ENCODE results near the gene CDH13. TPM values are rescaled to one million over a fixed set of nuclear protein-coding genes. Genes with fewer than 3 reads are reported as not detected.

CDH13 gene
- total and polyA plus RNA-seq, 10 of the 15 experiments (the other 5 are each of a cell fraction or from before 2014, with no cell fraction given) = under 0.01 to 0.05 TPM; not detected in 8

GRCh38 chr16:83472776-83473501 lies 846.2 kb downstream of the CDH13 start:
- in situ Hi-C loops (cut with MboI) = no loop called here
- FAIRE-seq (no peak), ATAC-seq (no peak), DNase-seq (ENCODE audit: low read depth, low spot score) (no peak)
- H3K4me2 ChIP-seq (ENCODE audit: control insufficient read depth, insufficient read depth) = no peak overlapping the region
- intact Hi-C loops (cut with micrococcal nuclease; ENCODE audit: unreplicated experiment) = no loop called here
- no peaks in the 10 kb centered on the region for H3K4me1 ChIP-seq (ENCODE audit: control insufficient read depth, insufficient read depth, low read length)
- H3K36me3 ChIP-seq (ENCODE audit: control insufficient read depth in 2 of 2, insufficient read depth in 2 of 2, low read length in 1 of 2) = no peaks in the 10 kb centered on the region
- H3K27me3 ChIP-seq (replicated peaks in 1 of 2; ENCODE audit: control insufficient read depth in 2 of 2, insufficient read depth in 2 of 2, low read length in 1 of 2) = peaks cover 0 to 2% of the 10 kb centered on the region in 2 experiments; a peak in 1 of 4 replicates
- TF ChIP-seq USF1 (IDR thresholded peaks at IDR 0.05; ENCODE audit: borderline replicate concordance, extremely low read length, insufficient read depth, low read depth, low read length) = no peak
- no peak for TF ChIP-seq ZNF687 (IDR thresholded peaks at IDR 0.05)
- TF ChIP-seq ZNF622 (IDR thresholded peaks at IDR 0.05) = no peak
- TF ChIP-seq STAT3 (IDR thresholded peaks at IDR 0.05; ENCODE audit: low read depth, low read length) = no peak
- TF ChIP-seq ZNF24 (IDR thresholded peaks at IDR 0.05) = no peak
- no peak for TF ChIP-seq CHD4 (IDR thresholded peaks at IDR 0.05)
- TF ChIP-seq BCLAF1 (IDR thresholded peaks at IDR 0.05) = no peak
- TF ChIP-seq BRCA1 (IDR thresholded peaks at IDR 0.05; ENCODE audit: low read depth, low read length) = no peak
- no peak for TF ChIP-seq KLF5 (IDR thresholded peaks at IDR 0.05; ENCODE audit: partially characterized antibody)
- TF ChIP-seq MEF2B (IDR thresholded peaks at IDR 0.05; ENCODE audit: partially characterized antibody, poor library complexity, severe bottlenecking) = no peak
- TF ChIP-seq CREM (IDR thresholded peaks at IDR 0.05; ENCODE audit: low read depth) = no peak
- no peak for TF ChIP-seq MXI1 (IDR thresholded peaks at IDR 0.05; ENCODE audit: low read depth, low read length)
- no peak for TF ChIP-seq ZBED1 (IDR thresholded peaks at IDR 0.05; ENCODE audit: borderline replicate concordance)
- no peak for TF ChIP-seq EGR1 (IDR thresholded peaks at IDR 0.05; ENCODE audit: borderline replicate concordance in 1 of 2, low read depth in 2 of 2, low read length in 2 of 2)
- TF ChIP-seq MTA2 (IDR thresholded peaks at IDR 0.05; ENCODE audit: low read depth) = no peak
- no peak for TF ChIP-seq SP1 (IDR thresholded peaks at IDR 0.05; ENCODE audit: low read depth, low read length)
- TF ChIP-seq ZNF217 (IDR thresholded peaks at IDR 0.05) = no peak
- no peak for TF ChIP-seq TCF3 (IDR thresholded peaks at IDR 0.05; ENCODE audit: borderline replicate concordance, insufficient read depth, low read depth, low read length)
- H3K9me3 ChIP-seq (replicated peaks; ENCODE audit: control insufficient read depth, insufficient read depth, low read length) = no peaks in the 10 kb centered on the region
- RAD21 ChIA-PET (ENCODE audit: unreplicated experiment) = no interaction called here
- no peak overlapping the region for H3K27ac ChIP-seq (ENCODE audit: control insufficient read depth, insufficient read depth)
- CTCF ChIA-PET = interaction anchor here (1.6 kb wide), 1 partner anchor 25 kb away, joined by 4 read pairs; no protein-coding TSS in a partner anchor
- BruUV-seq (replicated peaks) = no TSS peak
- no peaks in the 10 kb centered on the region for H4K20me1 ChIP-seq (ENCODE audit: control insufficient read depth, insufficient read depth)
- POLR2A ChIA-PET = no interaction called here
- H3K79me2 ChIP-seq (ENCODE audit: control insufficient read depth, insufficient read depth, low read length) = no peaks in the 10 kb centered on the region
- SMC1A ChIA-PET (ENCODE audit: uncharacterized antibody, unreplicated experiment) = no interaction called here
- no peak overlapping the region for H2AFZ ChIP-seq (ENCODE audit: control insufficient read depth, low read depth, low read length)
- H3K9ac ChIP-seq (ENCODE audit: control insufficient read depth, insufficient read depth, low read length) = no peak overlapping the region
- no peak overlapping the region for H3K4me3 ChIP-seq
- WGBS (ENCODE audit: insufficient coverage, insufficient replicate concordance, low lambda C conversion rate, missing lambda C conversion rate) = 24% methylated on average over 7 of the region's 7 CpGs
